ENCODE measurements around the gene FBXO10.
A peak's percentile ranks its signal among the peaks of the same experiment; 100 is the strongest.

Gene FBXO10

DNA sequence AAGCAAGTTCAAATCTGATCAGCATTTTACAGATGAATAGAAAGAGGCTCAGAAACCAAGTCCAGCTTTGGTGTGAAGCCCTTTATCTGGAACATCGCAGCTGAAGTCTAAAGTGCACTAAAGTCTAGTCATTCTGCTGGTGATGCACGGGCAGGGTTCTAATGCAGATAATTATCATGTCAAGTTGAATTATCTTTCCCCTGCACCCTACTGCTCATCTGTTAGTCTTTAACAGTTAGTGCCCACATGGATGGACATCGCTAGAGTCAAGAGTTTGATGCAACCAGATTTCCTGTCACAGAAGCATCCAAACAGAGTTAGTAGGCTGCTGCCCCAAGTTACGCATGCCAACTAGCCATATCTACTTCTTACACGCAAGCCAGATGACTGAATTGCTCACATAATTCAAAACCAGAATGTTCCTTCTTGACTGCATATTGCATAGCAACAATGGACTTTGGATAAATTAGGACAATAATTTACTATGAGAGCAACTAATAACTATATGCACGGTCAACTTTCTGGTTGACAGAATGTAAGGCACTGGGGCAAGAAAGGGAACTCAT, 17.8 kb upstream of the FBXO10 start:
- no peak for DNase-seq (ENCODE audit: low spot score)

DNA sequence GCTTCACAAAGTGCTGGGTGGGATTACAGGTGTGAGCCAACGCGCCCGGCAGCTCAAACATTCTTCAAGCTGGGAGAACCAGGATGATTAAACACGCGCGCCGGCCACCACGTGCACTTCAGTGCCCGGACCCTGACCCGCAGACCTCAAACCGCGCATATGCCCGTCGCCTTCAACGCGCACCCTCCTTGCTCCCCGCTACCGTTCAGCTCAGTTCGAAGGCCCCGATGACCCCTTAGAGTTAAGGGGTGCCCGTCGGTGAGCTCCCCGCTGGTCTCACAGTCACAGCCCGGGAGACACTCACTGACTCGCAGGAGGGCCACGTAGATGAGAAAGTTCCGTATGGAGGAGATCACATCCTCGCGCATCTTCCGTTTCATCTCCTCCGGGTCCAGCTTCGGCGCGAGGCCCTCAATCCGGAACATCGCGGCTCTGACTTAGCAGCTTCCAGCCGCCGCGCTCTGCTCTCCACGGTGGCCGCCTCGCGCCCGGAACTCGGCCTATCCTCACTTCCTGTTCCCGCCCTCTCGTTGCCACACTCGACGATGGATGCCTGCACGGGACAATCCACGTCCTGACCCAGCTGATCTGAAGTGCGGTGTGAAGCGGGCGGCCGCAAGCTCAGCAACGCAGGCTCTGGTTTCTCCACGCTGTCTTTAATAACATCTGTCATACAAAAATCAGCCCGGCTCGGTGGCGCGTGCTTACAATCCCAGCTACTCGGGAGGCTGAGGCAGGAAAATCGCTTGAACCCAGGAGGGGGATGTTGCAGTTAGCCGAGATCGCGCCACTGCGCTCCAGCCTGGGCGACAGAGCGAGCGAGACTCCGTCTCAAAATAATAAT, 16.1 kb upstream of the FBXO10 start, which contains the start of gene TOMM5:
Gene TOMM5, minus strand, starts transcription at position 490 of the 844 bp plus-strand sequence. Its CDS starts 65 bp downstream, at position 425.
- DNase-seq (ENCODE audit: low spot score), result peak; percentile 87

DNA sequence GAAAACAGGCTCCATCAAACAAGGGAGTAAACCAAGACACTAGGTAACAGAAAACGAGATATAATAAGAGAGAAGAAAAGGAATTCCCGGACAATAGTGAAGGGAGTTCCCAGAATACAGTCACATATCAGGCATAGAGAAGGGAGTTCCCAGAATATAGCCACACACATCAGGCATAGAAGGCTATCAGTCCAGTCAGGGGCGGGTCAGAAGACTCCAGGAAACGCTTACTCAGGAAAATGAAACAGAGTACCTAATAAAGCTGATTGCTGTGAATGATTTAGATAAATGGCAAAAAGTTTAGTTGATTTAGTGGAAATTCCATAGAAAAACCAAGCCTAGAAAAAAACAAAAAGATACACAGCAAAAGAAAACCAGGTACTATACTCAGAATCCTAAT, 11.3 kb upstream of the FBXO10 start:
- no peak for DNase-seq (ENCODE audit: low spot score)

DNA sequence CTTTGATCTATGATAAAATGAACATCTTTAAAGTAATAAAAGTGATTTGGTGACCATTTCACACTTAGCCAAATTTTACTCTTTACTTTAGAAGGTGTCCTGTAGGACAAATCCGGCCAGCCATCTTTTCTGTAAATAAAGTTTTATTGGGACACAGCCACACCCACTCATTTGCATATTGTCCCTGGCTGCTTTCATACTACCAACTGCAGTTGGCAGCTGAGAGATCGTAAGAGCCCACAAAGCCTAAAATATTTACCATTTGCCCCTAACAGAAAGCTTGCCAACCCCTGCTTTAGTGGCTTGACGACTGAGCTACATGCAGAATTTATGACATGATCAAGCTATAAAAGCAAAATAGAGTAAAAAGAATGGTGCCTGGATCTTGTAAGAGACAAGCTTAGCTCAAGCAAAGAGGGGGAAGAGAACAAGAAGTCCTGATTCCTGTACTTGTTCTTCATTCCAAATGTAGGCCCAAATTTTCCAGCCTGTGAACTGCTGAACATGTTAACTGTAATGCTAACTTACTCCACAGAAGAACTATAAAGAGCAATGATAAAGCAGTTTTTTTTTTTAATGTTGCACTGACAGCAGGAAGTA, 7.4 kb upstream of the FBXO10 start:
- DNase-seq (ENCODE audit: low spot score), result no peak

DNA sequence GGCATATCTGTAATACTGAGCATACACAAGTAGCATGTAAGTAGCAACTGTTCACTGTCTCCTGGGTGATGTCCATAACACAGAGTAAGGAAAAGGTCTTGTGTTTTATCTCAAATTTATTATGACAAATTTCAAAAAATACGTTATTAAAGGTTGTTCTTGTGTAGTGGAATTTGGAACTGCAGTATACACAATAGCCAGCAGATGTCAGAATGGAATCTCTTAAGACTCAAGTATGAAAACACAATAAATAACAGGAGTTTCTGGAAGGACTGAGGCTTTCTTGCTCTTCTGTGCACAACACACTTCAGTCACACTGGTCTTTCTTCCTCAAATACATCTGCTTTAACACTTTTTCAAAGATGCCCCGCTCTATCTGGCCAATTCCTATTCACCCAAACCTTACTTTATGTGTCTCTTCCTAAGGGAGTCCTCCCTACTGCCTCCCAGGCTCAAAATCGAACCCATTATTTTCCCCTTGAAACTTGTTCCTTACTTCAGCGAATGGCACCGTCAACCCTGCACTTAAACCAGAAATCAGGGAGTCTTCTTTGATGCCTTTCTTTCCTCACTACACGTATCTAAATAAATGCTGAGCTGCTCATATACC, 6.5 kb upstream of the FBXO10 start:
- DNase-seq (ENCODE audit: low spot score), result peak; percentile 45

DNA sequence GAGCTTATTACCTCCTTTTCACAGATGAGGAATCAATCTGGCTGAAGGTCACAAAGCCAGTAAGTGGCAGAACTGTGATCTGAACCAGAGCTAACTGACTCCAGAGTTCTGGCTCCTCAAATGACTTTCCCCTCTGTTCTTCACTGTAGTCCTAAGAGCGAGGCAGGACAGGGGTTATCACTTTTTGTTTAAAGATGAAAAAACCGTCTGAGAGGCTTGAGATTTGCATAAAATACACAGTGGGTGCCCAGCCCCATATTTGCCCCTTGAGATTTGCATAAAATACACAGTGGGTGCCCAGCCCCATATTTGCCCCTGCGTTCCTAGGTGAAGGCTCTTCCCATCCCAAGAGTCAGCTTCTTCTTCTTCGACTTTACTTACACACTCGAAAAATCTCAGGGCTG, 667 bp downstream of the FBXO10 start:
- no peak for DNase-seq (ENCODE audit: low spot score)

DNA sequence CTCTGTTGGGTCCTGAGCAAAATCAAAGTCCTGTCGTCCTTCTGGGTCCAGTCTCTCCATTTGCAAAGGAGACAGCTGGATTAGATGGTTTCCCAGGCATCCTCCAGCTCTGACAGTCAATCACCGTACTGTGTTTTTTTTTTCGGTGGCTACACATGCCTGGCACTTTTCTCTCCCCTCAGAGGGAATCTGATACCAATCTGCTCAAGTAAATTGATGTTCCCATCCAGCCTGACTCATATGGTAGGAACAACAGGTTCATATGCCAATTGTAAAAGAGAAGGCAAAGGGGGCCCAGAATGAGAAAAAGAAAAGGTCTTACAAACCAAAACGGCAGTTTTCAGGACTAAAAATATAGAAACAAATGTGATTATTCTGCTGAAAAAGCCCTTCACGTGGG, 1.2 kb downstream of the FBXO10 start:
- no peak for DNase-seq (ENCODE audit: low spot score)

DNA sequence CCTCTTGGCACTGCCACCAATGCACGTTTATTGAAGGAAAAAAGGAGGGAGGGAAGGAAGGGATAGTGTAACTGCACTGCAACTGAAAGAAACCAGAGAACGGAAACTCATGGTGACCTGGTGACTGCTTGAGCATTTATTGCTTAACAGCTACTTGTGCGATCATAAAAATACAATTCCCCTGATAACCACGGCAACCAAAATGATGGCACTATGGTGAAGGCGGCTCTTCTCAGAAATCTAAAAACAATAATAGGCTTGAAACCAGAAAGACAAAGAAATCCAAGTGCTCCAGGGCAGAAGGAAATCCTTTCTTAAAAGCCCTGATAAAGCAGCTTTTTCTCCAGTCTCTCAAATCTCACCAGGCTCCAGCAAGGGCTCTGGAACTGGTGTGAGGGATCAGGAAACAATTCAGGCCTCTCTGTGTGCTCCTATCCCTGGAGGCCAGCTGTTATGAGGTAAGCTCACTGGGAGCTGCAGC, 1.9 kb downstream of the FBXO10 start:
- DNase-seq (ENCODE audit: low spot score), result no peak

DNA sequence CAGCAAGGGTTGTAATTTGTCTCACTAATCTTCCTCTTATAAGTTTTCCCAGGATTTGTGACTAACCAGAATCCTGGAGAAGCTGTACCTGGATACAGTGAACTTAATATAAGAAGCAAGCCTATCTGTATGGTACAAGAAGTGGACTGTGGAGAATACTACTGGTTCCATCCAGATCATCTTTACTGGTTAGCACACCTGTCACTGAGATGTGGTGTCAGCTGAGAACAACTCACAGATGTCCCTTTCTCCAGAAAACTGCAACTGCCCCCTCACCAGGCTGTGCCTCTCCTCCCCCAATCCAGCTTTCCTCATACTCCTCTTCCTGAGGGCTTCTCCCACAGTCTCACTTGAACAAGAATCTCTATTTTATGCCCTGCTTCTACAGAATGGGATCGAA, 4.9 kb downstream of the FBXO10 start:
- no peak for DNase-seq (ENCODE audit: low spot score)

DNA sequence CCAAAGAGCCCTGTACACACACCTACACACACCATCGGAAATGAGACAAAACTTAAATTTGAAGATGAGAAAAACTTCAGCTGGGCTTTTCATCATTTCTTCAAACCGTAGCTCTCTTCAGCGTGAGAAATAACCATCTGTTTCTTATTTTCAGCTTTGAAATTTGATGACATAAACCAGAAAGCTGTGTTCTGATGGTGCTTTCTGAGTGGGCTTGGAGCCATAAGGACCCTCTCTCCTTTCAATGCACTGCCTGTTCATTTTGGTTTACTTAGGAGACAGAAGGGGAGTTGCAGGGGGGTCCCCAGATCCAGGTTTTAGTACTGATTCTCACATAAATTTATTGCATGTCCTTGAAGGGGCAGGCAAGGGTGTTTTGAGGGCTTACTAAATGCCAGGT, 9.5 kb downstream of the FBXO10 start:
- no peak for DNase-seq (ENCODE audit: low spot score)

DNA sequence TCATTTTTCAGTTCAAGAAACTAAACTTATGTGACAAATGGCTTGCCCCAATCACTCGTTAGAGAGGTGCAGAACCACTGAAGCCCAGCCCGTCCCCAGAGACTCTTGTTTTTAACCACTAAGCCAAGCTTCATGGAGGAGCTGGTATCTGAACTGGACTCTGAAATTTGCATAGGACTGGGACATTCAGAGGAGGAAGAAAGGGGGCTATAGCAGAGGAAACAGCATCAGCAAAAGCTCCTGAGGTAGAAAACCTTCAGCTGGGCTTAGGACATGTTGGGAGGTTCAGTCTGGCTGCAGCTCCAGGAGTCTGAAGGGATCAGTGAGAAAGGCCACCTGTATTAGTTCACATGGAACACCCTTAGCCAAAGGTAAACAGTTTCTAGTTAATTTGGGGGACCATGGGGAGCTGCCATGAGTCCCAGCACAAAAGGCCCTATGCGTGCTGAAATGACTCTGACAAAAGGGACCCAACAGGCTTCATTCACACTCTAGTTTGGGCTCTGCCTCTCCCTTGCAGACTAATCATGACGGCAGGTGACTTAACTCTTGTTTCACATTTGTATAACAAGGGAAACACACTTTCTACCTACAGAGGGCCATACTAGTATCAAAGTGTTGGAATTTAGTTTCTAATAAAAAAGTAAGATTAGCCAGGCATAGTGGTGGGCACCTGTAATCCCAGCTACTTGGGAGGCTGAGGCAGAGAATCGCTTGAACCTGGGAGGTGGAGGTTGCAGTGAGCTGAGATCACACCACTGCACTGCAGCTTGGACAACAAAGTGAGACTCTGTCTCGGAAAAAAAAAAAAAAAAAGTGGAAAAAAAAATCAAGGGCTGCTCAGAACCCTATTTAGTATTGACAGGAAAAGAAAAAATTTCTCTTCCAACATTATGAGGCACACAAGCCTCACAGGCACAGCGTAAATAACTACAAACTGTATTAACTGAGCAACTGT, 10.2 kb downstream of the FBXO10 start:
- DNase-seq (ENCODE audit: low spot score), result no peak

DNA sequence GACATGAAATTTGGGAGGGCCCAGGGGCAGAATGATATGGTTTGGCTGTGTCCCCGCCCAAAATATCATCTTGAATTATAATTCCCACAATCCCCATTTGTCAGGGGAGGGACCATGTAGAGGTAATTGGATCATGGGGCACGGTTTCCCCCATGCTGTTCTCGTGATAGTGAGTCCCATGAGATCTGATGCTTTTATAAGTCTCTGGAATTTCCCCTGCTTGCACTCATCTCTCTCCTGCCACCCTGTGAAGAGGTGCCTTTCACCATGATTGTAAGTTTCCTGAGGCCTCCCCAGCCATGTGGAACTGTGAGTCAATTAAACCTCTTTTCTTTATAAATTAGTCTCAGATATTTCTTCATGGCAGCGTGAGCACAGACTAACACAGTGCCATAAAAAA, 11.3 kb downstream of the FBXO10 start:
- DNase-seq (ENCODE audit: low spot score), result no peak

DNA sequence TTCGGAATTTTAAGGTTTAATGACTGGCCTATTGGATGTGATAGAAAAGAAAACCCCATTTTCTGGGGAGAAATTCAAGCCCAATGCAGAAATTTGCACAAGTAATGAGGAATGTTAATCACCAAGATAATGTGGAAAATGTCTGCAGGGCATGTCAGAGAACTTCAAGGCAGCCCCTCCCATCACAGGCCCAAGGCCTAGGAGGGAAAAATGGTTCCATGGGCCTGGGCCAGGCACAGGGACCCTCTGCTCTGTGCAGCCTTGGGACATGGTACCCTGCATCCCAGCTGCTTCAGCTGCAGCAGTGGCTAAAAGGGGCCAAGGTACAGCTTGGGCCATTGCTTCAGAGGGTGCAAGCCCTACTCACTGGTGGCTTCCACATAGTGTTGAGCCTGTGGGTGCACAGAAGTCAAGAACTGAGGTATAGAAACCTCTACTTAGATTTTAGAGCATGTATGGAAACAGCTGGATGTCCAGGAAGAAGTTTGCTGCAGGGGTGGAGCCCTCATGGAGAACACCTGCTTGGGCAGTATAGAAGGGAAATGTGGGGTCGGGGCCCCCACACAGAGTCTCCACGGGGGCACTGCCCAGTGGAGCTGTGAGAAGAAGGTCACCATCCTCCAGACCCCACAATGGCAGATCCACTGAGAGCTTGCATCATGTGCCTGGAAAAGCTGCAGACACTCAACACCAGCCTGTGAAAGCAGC, 12.2 kb downstream of the FBXO10 start:
- no peak for DNase-seq (ENCODE audit: low spot score)

DNA sequence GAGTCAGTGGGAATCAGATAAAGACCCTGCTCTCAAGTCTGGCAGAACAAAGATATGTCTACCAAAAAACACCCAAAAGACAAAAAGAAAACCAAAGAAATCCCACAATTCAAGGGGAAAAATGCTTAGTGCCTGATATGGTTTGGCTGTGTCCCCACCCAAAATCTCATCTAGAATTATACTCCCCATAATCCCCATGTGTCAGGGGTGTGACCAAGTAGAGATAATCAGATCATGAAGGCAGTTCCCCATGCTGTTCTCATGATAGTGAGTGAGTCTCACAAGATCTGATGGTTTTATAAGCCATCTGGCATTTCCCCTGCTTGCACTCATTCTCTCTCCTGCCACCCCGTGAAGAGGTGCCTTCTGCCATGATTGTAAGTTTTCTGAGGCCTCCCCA, 13.4 kb downstream of the FBXO10 start:
- DNase-seq (ENCODE audit: low spot score), result no peak

DNA sequence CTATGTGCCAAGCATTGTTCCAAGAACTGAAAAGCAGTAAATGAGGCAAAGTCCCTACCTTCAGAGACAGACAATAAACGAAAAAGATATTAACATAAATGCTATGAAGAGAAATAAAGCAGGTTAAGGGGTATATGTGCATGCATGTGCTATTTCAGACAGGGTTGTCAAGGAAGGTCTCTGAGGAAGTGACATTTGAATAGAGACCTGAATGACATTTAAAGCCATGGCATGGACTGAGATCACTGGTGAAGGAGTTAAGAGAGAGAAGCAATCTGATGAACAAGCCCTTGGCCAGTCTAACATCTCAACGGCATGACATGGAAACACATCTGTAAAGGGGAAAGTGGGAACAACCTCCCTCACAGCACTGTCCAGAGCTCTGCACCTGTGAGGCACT, 14.5 kb downstream of the FBXO10 start:
- DNase-seq (ENCODE audit: low spot score), result no peak

DNA sequence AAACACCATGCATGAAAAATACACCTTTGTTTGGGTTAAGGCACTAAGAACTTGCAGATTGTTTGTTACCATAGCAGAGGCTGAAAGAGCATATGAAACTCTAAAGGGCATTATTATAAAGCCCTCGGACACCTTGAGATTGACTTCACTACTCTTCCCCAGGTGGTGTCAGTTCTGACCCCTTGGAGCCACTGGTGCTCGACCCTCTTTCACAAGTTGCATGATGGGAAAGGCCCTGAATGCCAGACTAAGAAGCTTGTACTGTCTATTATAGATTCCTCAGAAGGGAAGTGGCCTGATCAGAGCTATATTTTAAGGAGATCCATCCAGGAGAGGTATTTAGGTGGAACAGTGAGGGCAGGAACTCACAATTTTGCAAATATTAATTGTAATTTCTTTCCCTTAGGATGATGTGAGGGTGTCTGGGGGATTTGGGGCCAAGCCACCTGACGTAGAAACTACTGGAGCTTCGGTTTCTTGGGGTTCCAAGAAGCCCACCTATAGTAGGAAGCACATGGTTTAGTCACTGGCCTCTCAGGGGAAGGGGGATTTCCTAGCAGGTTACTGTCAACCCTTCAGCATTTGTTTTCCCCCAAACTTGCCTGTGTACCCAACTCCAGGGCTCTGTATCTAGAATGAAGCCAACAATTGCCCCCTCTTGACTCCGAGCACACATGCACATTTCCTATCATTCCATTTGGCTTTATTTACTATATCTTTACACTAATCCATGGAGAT, 16.2 kb downstream of the FBXO10 start:
- DNase-seq (ENCODE audit: low spot score), result no peak

DNA sequence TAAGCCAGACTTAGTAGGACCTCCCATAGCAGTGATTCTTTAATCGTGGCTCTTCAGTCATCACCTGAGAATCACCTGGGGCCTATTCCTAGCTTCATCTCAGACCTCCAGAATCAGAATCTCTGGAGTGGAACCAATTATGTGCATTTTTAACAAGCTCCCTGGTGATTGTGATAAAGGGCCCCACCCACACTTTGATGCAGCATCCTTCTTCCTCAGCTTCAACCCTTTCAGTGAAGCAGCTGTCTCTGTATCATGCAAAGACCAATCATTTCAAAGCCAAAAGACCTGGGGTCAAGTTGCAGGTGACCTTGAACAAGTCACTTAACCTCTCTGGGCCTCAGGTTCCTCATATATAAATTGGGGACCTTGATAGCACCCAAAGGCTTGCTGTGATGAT, 17.1 kb downstream of the FBXO10 start:
- DNase-seq (ENCODE audit: low spot score), result no peak

DNA sequence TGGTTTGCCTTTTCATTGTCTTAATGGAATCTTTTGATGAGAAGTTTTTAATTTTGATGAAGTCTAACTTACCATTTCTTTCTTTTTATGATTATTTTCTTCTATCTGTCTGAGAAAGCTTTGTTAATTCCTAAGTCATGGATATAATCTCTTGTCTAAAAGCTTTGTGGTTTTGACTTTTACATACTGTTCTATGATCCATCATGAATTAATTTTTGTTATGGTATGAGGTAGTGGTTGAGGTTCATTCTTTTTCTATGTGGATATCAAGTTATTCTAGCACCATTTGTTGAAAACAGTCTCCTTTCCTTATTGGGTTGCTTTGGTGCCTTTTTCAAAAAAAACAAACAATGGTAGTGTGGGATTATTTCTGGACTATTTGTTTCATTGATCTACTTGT, 20.4 kb downstream of the FBXO10 start:
- DNase-seq (ENCODE audit: low spot score), result no peak

DNA sequence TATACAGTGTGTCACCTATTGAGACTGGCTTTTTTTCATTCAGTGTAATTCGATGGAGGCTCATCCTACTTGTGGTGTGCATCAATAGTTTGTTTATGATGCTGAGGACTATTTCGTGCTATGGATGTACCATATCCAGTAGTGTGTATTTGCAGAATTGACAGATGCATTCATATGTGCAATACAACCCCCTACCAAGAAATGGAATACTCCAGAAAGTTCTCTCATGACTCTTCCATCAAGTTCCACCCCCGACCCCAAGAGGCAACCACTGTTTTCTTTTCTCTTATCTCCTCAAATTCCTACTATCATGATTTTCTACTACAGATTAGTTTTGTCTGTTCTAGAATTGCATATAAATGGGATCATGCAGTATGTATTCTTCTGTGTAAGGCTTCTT, 21.9 kb downstream of the FBXO10 start:
- DNase-seq (ENCODE audit: low spot score), result no peak

DNA sequence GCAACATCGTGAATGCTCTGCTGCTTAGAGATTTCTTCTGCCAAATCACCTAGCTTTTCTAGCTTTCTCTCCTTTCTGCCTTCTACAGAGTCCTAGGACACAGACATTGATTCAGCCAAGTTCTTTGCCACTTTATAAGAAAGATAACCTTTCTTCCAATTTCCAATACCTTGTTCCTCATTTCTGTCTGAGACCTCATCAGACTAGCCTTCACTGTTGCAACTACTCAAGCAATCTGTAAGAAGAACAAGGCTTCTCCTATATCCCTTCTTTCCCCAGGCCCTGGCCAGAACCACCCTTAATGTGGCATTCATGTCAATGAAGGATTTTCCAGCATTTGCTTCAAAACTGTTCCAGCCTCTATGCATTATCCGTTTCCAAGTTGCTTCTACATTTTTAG, 24.3 kb downstream of the FBXO10 start:
- DNase-seq (ENCODE audit: low spot score), result no peak

Data from AG08396 (cell line).